H1 (cell line): ENCODE results near the gene LPP. TPM values are rescaled to one million over a fixed set of nuclear protein-coding genes. Genes with fewer than 3 reads are reported as not detected.

Experiments used
- CEBPB ChIP-seq: IDR thresholded peaks from 2 replicates; pipeline ENCODE4 v1.6.1; 2012; ENCODE audit warnings: low read depth, low read length
- CREB1 ChIP-seq: IDR thresholded peaks from 2 replicates; pipeline ENCODE4 v1.6.1; 2012; ENCODE audit warnings: inconsistent platforms
- MAFK ChIP-seq: IDR thresholded peaks from 2 replicates; pipeline ENCODE4 v1.6.1; 2012; ENCODE audit warnings: low read depth, mild to moderate bottlenecking, improper control_type of control experiment, low read length
- RBBP5 ChIP-seq: IDR thresholded peaks from 2 replicates; pipeline ENCODE4 v1.7.1; 2012; ENCODE audit warnings: low read depth, mild to moderate bottlenecking, inconsistent platforms, low read length, moderate library complexity, borderline replicate concordance
- polyA plus RNA-seq, 7 experiments: library from polyadenylated mRNA; depleted of rRNA in 3 of 7; stranded (reverse) in 5 of 7; unstranded in 2 of 7; fragments of >200 nt in 5 of 7; fragments of 200-250 nt in 2 of 7; gene quantifications; 1 replicate in 5 of 7; 2 replicates in 1 of 7; 4 replicates in 1 of 7; pipeline versions ENCODE4 v1.2.1 to v1.2.3, GENCODE V29; 2011 to 2013; ENCODE audit warnings: missing spikeins in 2 of 7, mixed read lengths in 2 of 7
- total RNA-seq: library from RNA; stranded (reverse); fragmentation: NEBNext Ultra II Directional; extraction: Animal tissue kit (Norgen Biotek cat#: 25700); gene quantifications from 2 replicates; pipeline ENCODE4 v1.2.1, GENCODE V29; 2021

Gene LPP
- total and polyA plus RNA-seq, 2 of the 8 experiments (the other 6 are each of a cell fraction or from before 2014, with no cell fraction given): 10.0 to 53.3 TPM

DNA sequence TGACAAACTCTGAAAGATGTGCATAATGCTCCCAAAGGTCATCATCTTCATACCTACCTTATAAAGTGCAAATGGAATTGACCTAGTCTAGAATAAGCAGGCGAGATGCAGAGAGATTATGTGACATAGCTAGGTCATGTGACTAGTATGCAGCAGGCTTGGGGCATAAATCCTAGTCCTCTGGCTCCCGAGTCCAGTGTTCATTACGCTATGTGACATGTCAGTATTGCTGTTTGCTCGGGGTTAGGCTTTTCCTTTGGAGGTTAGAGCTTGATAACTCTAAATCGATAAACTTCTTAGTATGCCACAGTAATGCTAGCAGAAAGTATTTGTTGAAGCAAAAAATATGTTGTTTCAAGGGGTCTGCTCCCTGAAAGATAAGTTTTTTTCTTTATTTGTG is 536.1 kb downstream of the LPP start (continued):
- TF ChIP-seq RBBP5: no peak
- TF ChIP-seq CREB1: no peak
- no peak for TF ChIP-seq CEBPB
- TF ChIP-seq MAFK: no peak
